Astrocyte (in vitro differentiated cells and primary cell): ENCODE results near the gene ALLC. TPM values are rescaled to one million over a fixed set of nuclear protein-coding genes. Genes with fewer than 3 reads are reported as not detected.

Experiments used
- DNase-seq: peaks from one replicate; pipeline ENCODE4 v3.0.0-alpha.2; 2010; ENCODE audit warnings: low read depth
- FAIRE-seq: peaks from 2 replicates; lab custom pipeline; 2011; peaks lifted over from hg19 to GRCh38; lab: Jason Lieb, UNC
- H2AFZ ChIP-seq: 2 replicates; pipeline ENCODE4 v1.6.0; 2012; ENCODE audit warnings: low read depth, low read length, inconsistent platforms
- H3K27ac ChIP-seq: 2 replicates; pipeline ENCODE4 v1.5.1; 2011; ENCODE audit warnings: low read depth, low read length, inconsistent platforms
- H3K27me3 ChIP-seq: 2 replicates; pipeline ENCODE4 v1.6.0; 2011; ENCODE audit warnings: low read length, inconsistent platforms; ENCODE audit not compliant: insufficient read depth
- H3K36me3 ChIP-seq: 2 replicates; pipeline ENCODE4 v1.5.1; 2011; ENCODE audit warnings: low read length, inconsistent platforms; ENCODE audit not compliant: insufficient read depth
- H3K4me1 ChIP-seq: 2 replicates; pipeline ENCODE4 v1.5.1; 2011; ENCODE audit warnings: low read length, inconsistent platforms; ENCODE audit not compliant: insufficient read depth
- H3K4me2 ChIP-seq: 2 replicates; pipeline ENCODE4 v1.6.0; 2012; ENCODE audit warnings: low read length, inconsistent platforms
- H3K4me3 ChIP-seq: 2 replicates; pipeline ENCODE4 v1.5.1; 2011; ENCODE audit warnings: low read depth, mild to moderate bottlenecking, low read length, inconsistent platforms; ENCODE audit not compliant: insufficient read depth
- H3K79me2 ChIP-seq: 2 replicates; pipeline ENCODE4 v1.6.0; 2012; ENCODE audit warnings: mild to moderate bottlenecking, low read length, inconsistent platforms; ENCODE audit not compliant: insufficient read depth
- H3K9ac ChIP-seq: 2 replicates; pipeline ENCODE4 v1.6.0; 2012; ENCODE audit warnings: mild to moderate bottlenecking, low read length, inconsistent platforms
- H3K9me3 ChIP-seq: 2 replicates; pipeline ENCODE4 v1.5.1; 2012; ENCODE audit warnings: low read depth, mild to moderate bottlenecking, low read length, inconsistent platforms; ENCODE audit not compliant: insufficient read depth
- H4K20me1 ChIP-seq: 2 replicates; pipeline ENCODE4 v1.6.0; 2012; ENCODE audit warnings: low read length, inconsistent platforms; ENCODE audit not compliant: insufficient read depth
- H3K27ac Mint-ChIP-seq: one replicate; pipeline ENCODE4 v1.8.0; 2021; ENCODE audit warnings: mild to moderate bottlenecking, mixed read lengths; ENCODE audit not compliant: unreplicated experiment
- H3K27me3 Mint-ChIP-seq: one replicate; pipeline ENCODE4 v1.8.0; 2021; ENCODE audit warnings: low read depth, mixed read lengths; ENCODE audit not compliant: unreplicated experiment
- H3K36me3 Mint-ChIP-seq: one replicate; pipeline ENCODE4 v1.8.0; 2021; ENCODE audit warnings: low read depth, mixed read lengths; ENCODE audit not compliant: unreplicated experiment
- H3K4me1 Mint-ChIP-seq: one replicate; pipeline ENCODE4 v1.8.0; 2021; ENCODE audit warnings: low read depth, mixed read lengths; ENCODE audit not compliant: unreplicated experiment
- H3K4me3 Mint-ChIP-seq: one replicate; pipeline ENCODE4 v1.8.0; 2021; ENCODE audit warnings: mild to moderate bottlenecking, moderate library complexity, mixed read lengths; ENCODE audit not compliant: unreplicated experiment
- H3K9me3 Mint-ChIP-seq: one replicate; pipeline ENCODE4 v1.8.0; 2021; ENCODE audit warnings: mild to moderate bottlenecking, mixed read lengths; ENCODE audit not compliant: unreplicated experiment
- EZH2 ChIP-seq: IDR thresholded peaks from 2 replicates; pipeline ENCODE4 v1.6.1; 2012; ENCODE audit warnings: mild to moderate bottlenecking, low read length, inconsistent platforms; ENCODE audit not compliant: insufficient read depth
- total RNA-seq: library from RNA; stranded (reverse); gene quantifications from 2 replicates; pipeline ENCODE4 v1.2.1, GENCODE V29; 2021
- TF ChIP-seq, protein P1 (sequence below): IDR thresholded peaks from 2 replicates; pipeline ENCODE4 v1.5.1; 2011; ENCODE audit warnings: low read depth, mild to moderate bottlenecking, inconsistent platforms, low read length, moderate library complexity; ENCODE audit not compliant: insufficient read depth

The ALLC gene
- total RNA-seq, 1 donor from 2014 or later, result not detected

DNA sequence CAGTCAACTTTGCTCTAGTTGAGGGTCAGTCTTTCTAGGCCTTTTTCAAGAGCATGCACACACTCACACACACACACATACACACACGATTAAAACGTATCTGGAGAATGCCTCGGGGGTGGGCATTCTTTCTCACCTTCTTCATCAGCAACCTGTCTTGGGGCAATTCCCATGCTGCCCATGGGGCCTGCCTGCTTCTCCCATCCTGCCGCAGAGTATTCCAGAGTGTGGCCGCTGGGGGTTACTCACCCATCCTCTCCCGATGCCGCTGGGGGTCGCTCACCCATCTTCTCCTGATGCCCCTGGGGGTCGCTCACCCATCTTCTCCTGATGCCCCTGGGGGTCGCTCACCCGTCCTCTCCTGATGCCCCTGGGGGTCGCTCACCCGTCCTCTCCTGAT, 10.8 kb upstream of the ALLC start:
- H3K4me1 Mint-ChIP-seq, result peaks cover 5% of the 10 kb centered on the region
- no peak overlapping the region for H3K27ac Mint-ChIP-seq
- H3K4me3 Mint-ChIP-seq, result no peak overlapping the region
- Histone ChIP-seq H3K9me3 (no peaks in the 10 kb centered on the region), H3K27me3 (peaks cover 2% of the 10 kb centered on the region), H3K36me3 (no peaks in the 10 kb centered on the region), H2AFZ (no peak overlapping the region), H3K4me2 (no peak overlapping the region), H4K20me1 (no peaks in the 10 kb centered on the region), H3K4me1 (peaks cover 10% of the 10 kb centered on the region), H3K4me3 (no peak overlapping the region), H3K27ac (no peak overlapping the region), H3K9ac (no peak overlapping the region), H3K79me2 (no peaks in the 10 kb centered on the region)
- peaks cover 2% of the 10 kb centered on the region for H3K9me3 Mint-ChIP-seq
- DNase-seq, result no peak
- H3K27me3 Mint-ChIP-seq, result peaks cover 32% of the 10 kb centered on the region
- FAIRE-seq, result no peak
- no peaks in the 10 kb centered on the region for H3K36me3 Mint-ChIP-seq
- TF ChIP-seq, protein P1, sequence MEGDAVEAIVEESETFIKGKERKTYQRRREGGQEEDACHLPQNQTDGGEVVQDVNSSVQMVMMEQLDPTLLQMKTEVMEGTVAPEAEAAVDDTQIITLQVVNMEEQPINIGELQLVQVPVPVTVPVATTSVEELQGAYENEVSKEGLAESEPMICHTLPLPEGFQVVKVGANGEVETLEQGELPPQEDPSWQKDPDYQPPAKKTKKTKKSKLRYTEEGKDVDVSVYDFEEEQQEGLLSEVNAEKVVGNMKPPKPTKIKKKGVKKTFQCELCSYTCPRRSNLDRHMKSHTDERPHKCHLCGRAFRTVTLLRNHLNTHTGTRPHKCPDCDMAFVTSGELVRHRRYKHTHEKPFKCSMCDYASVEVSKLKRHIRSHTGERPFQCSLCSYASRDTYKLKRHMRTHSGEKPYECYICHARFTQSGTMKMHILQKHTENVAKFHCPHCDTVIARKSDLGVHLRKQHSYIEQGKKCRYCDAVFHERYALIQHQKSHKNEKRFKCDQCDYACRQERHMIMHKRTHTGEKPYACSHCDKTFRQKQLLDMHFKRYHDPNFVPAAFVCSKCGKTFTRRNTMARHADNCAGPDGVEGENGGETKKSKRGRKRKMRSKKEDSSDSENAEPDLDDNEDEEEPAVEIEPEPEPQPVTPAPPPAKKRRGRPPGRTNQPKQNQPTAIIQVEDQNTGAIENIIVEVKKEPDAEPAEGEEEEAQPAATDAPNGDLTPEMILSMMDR, result no peak
- TF ChIP-seq EZH2, result no peak

DNA sequence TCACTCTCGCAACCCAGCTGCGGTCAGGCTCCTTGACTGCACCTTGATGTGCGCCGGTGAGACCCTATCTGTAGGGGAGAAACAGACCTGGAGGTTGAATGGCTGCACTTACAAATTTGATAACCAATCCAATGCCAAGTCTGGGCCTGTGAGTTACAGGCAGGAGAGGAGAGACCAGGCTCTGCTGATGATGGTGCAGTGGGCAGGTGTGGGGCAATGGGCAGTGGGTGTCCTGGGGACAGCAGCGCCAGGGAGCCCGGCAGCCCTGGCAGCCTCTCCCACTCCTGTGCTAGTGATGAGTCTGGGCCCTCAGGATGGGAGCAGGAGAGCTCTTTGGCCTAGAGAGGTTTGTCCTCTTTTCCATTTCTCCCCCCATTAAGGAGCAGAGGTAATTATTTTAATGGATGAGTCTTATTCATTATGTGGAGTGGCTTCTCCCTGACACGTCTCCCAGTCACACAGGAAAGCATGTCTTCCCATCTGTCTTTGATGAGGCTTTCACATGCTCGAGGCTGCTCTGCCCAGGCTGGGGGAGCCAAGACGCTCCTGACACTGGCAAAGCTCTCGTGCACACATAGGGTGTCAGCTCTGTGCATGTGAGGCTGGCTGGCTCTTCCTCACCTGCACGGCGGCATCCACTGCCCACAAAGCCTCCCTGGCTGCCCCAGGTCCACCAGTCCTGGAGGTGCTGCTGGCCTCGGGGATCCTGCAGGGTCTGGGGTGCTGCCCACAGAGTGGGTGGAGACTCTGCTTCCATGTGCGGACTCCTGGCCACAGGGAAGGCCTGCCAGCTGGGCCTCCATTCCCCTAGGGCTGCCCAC, 10.0 kb upstream of the ALLC start:
- Histone ChIP-seq H3K4me2 (no peak overlapping the region), H3K27me3 (peaks cover 2% of the 10 kb centered on the region), H3K36me3 (no peaks in the 10 kb centered on the region), H3K9me3 (no peaks in the 10 kb centered on the region), H3K4me3 (no peak overlapping the region), H3K27ac (no peak overlapping the region), H2AFZ (no peak overlapping the region), H3K9ac (no peak overlapping the region), H3K4me1 (peaks cover 10% of the 10 kb centered on the region), H3K79me2 (no peaks in the 10 kb centered on the region), H4K20me1 (no peaks in the 10 kb centered on the region)
- no peak for DNase-seq
- no peak for FAIRE-seq
- Mint-ChIP-seq H3K4me1 (peaks cover 6% of the 10 kb centered on the region), H3K27ac (no peak overlapping the region), H3K9me3 (peaks cover 2% of the 10 kb centered on the region), H3K27me3 (peaks cover 32% of the 10 kb centered on the region), H3K36me3 (no peaks in the 10 kb centered on the region), H3K4me3 (no peak overlapping the region)
- no peak for TF ChIP-seq EZH2
- TF ChIP-seq, protein P1, result no peak

DNA sequence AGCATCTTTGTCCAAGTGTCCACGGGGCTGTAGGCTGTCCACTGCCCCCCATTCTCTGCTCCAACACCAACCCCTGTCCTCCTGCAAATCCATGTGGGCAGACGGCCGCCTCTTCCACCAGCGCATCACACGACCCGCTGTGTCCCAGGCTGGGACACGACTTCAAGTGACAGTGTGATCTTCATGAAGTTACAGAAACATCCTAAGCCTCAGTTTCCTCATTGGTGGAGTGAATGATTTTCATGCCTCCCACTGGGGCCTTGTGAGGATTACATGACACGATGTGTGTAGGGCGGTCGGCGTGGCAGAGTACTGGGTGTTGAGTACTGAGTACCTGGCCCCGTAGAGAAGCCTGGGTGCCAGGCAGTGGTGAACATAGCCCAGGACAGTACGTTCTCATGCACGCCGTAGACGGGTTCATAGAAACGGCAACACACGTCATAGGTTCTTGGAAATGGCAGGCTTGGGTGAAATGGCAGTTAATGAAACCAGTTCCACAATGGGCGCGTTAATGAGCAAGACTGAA, 9.3 kb upstream of the ALLC start:
- Histone ChIP-seq H3K9me3 (no peaks in the 10 kb centered on the region), H3K4me2 (no peak overlapping the region), H2AFZ (no peak overlapping the region), H3K27ac (no peak overlapping the region), H3K27me3 (peaks cover 2% of the 10 kb centered on the region), H3K4me1 (peaks cover 10% of the 10 kb centered on the region), H3K36me3 (no peaks in the 10 kb centered on the region), H4K20me1 (no peaks in the 10 kb centered on the region), H3K79me2 (no peaks in the 10 kb centered on the region), H3K9ac (no peak overlapping the region), H3K4me3 (no peak overlapping the region)
- FAIRE-seq, result no peak
- Mint-ChIP-seq H3K27me3 (peaks cover 33% of the 10 kb centered on the region), H3K4me3 (no peak overlapping the region), H3K27ac (no peak overlapping the region), H3K36me3 (no peaks in the 10 kb centered on the region), H3K4me1 (peaks cover 6% of the 10 kb centered on the region), H3K9me3 (peaks cover 2% of the 10 kb centered on the region)
- no peak for DNase-seq
- TF ChIP-seq EZH2, result no peak
- TF ChIP-seq, protein P1, result no peak
